Measurements from ENCODE around the gene SCAMP3.
"Not testable (repeated sequence)": the region's sequence is repeated elsewhere in the genome, so short reads cannot be mapped to it uniquely, and the experiment has no call there.

Gene SCAMP3

GRCh38 chr1:155232001-155232978 lies 29.9 kb downstream of the SCAMP3 start:
- DNase-seq: peak in 34 of 56 donors; percentile 4 to 66 (median 22)

- not testable (repeated sequence) for DNase-seq
Measured at GRCh38 chr1:155231302-155231701, 30.9 kb downstream of the SCAMP3 start.

GRCh38 chr1:155228096-155228427 lies 34.1 kb downstream of the SCAMP3 start:
- no peak for DNase-seq

GRCh38 chr1:155227261-155228095 lies 34.7 kb downstream of the SCAMP3 start:
- peak; percentile 82 to 99 (median 97) for DNase-seq

- DNase-seq: peak in 28 of 56 donors; percentile 8 to 70 (median 53)
Measured at GRCh38 chr1:155226910-155227260, 35.3 kb downstream of the SCAMP3 start.

GRCh38 chr1:155226188-155226909 lies 35.8 kb downstream of the SCAMP3 start:
- DNase-seq: peak in 45 of 56 donors; percentile 17 to 80 (median 53)

- DNase-seq: not testable (repeated sequence)
Measured at GRCh38 chr1:155225404-155225759, 36.8 kb downstream of the SCAMP3 start.

GRCh38 chr1:155223047-155223446 lies 39.1 kb downstream of the SCAMP3 start:
- DNase-seq: no peak

GRCh38 chr1:155220211-155220965 lies 41.8 kb downstream of the SCAMP3 start:
- not testable (repeated sequence) for DNase-seq

- peak in 44 of 56 donors; percentile 10 to 76 (median 41) for DNase-seq
Measured at GRCh38 chr1:155219592-155220031, 42.5 kb downstream of the SCAMP3 start.

GRCh38 chr1:155218854-155219591 lies 43.1 kb downstream of the SCAMP3 start:
- DNase-seq: peak in 50 of 56 donors; percentile 7 to 82 (median 56)

- not testable (repeated sequence) for DNase-seq
Measured at GRCh38 chr1:155214702-155215101, 47.5 kb downstream of the SCAMP3 start.

- not testable (repeated sequence) for DNase-seq
Measured at GRCh38 chr1:155212051-155212440, 50.1 kb downstream of the SCAMP3 start.

GRCh38 chr1:155211381-155212050 lies 50.6 kb downstream of the SCAMP3 start:
- peak in 1 of 56 donors; percentile 28 for DNase-seq

- no peak for DNase-seq
Measured at GRCh38 chr1:155210314-155211104, 51.7 kb downstream of the SCAMP3 start.

- DNase-seq: no peak
Measured at GRCh38 chr1:155209312-155209721, 52.8 kb downstream of the SCAMP3 start.

GRCh38 chr1:155208541-155209311 lies 53.4 kb downstream of the SCAMP3 start, which contains the start of gene MTX1:
TSS of gene MTX1 (plus strand) at chr1:155208695. CDS start at chr1:155208805, 110 bp downstream.
- peak in 55 of 56 donors; percentile 44 to 92 (median 77) for DNase-seq

Data from nucleus accumbens (tissue), 56 donors.